Measurements from ENCODE around the gene CHSY3.

Gene CHSY3

GRCh38 chr5:130032807-130033206 is 128.5 kb downstream of the CHSY3 start:
- FAIRE-seq: no peak

- FAIRE-seq: no peak
These were observed 130.4 kb downstream of the CHSY3 start for GRCh38 chr5:130034566-130035210.

- FAIRE-seq: no peak
These were observed 131.1 kb downstream of the CHSY3 start for GRCh38 chr5:130035388-130035787.

GRCh38 chr5:130037905-130038304 is 133.6 kb downstream of the CHSY3 start:
- no peak for FAIRE-seq

DNA sequence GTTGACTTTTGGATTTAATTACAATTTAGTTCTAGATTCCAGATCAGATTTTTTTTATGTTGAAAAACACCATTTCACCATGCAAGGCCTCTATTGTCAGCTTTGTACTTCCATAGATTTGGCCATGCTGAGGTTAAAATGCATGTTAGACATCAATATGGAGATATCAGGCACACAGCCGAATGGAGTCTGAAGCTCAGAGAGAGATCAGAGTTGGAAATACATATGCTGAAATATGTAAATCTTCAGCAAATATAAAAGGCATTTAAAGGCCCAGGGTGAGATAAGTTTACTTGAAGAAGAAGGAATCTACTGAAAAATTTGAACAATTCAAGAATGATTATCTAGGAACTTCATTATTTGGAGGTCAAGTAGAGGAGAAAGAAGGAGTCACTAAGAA is 139.6 kb downstream of the CHSY3 start:
- no peak for FAIRE-seq

GRCh38 chr5:130045334-130045733 is 141.1 kb downstream of the CHSY3 start:
- no peak for FAIRE-seq

- no peak for FAIRE-seq
These were observed 146.3 kb downstream of the CHSY3 start for GRCh38 chr5:130050585-130050984.

DNA sequence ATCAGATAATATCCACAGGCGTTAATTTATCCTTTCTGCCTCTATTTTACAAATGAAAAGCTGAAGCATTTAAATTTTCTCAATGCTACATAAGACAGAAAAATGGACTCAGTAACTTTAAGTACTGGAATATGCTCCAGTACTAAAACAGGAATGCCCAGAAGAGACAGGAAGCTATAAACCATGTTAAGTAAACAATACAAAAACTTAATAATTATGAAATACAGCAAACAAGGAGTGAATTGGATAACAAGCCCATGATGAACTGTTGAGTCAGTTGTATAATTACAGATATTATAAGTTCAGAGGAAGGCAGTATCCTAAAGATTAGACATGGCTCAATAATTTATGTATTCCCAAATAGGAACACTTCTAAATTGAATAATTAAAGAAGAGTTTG is 148.5 kb downstream of the CHSY3 start:
- no peak for FAIRE-seq

- FAIRE-seq: no peak
These were observed 151.3 kb downstream of the CHSY3 start for GRCh38 chr5:130055572-130055971.

GRCh38 chr5:130061746-130062145 is 157.5 kb downstream of the CHSY3 start:
- FAIRE-seq: no peak

GRCh38 chr5:130063603-130064002 is 159.3 kb downstream of the CHSY3 start:
- FAIRE-seq: no peak

GRCh38 chr5:130064484-130064883 is 160.2 kb downstream of the CHSY3 start:
- FAIRE-seq: no peak

DNA sequence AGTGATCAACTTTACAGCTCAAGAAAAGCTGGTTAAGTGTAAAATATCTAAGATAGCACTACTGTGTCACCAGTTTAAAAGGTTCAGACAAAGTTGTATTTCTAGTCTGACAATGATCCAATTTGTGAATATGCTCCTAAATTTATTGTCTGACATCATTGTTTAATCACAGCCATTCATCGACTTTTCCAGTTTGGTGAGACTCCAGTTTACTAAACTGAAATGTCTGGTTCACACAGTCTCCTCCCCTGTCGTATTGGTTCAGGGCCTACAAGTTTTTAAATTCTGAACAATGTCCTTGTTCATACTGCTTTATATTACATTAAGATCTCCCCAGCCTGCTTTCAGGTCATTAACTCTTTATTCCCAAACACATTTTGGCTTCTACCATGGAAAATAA is 161.4 kb downstream of the CHSY3 start:
- FAIRE-seq: no peak

DNA sequence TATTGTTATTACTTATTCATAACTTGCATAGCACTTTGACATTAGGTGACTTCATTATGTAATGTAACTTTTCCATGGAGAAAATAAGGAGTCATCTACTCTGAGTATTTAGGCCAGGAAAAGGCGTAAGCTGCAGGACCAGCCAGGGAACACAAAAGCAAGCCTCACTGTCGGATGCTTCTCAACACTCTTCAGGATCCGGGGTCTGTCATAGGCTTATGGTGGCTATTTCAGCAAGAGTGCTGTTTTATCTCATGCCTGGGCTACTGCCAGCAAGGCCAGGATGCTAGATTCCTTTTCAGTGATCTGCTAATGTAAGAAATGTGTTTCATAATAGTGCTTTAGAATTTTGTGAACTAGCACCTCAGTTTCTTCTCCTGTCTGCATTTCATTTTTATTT is 162.4 kb downstream of the CHSY3 start:
- FAIRE-seq: no peak

- no peak for FAIRE-seq
These were observed 163.1 kb downstream of the CHSY3 start for GRCh38 chr5:130067364-130067763.

DNA sequence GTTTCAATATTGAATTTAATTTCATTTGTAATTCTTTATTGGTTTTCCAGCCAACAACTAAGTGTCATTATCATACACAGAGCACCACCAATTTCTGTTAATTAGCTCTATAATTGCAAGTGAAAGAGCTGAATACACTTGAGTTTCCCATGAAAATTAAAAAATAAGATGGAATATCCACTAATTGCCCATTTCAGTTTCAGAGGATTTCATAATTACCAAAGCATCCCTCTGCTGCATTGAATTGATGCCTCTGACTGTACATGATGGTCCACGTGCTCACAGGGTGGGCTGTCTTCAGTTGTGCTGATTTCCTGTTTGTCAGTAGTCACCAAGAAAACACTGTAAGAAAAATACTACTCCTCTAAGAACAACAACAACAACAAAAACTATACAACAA is 163.8 kb downstream of the CHSY3 start:
- no peak for FAIRE-seq

DNA sequence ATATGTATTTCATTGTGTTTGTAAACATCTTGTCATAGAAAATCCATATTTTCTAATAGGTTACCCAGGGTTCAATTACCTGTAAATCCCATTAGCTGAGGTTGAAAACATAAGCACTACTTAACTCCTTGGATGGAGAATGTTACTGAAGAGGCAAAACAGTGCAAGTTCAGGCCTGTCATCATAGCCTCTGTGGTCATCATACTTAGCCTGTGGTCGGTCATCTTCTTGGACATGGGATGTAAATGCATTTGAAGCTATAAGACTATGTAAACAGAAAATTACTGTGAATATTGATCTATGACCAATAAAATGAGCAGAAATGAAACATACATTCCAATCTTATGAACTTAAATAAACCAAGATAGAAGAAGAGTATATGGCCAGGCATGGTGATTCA is 164.7 kb downstream of the CHSY3 start:
- FAIRE-seq: no peak

DNA sequence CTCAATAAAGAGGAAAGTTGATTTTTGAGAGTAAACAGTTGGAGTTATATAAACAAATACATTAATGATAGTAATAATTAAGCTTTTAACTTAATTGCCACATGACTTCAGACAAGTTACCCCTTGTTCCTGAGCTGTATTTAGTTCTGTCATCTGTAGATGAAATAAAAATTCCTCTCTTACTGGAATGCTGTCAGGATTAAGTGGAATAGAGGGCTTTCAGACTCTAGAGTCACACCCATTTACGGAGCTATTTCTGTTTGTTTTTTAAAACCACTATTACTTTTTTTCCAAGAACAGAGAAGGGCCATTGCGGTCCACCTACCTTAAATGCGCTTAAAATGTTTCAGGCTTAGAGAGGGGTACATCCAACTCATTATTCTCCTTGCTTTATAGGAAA is 170.6 kb downstream of the CHSY3 start:
- no peak for FAIRE-seq

DNA sequence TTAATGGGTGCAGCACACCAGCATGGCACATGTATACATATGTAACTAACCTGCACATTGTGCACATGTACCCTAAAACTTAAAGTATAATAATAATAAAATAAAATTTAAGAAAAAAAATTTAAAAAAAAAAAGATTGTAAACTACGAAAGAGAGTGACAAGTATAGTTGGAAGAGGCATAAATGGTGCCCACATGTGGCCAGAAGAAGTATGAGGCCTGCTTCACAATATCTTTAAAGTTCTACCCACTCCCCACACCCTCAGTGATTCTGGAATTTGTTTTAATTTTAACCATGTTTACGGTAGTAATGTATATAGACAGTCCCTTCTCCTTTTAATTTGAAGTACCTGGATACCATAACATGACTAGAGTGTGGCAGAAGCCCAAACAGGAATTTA is 172.7 kb downstream of the CHSY3 start:
- FAIRE-seq: no peak

GRCh38 chr5:130078661-130079060 is 174.4 kb downstream of the CHSY3 start:
- FAIRE-seq: no peak

GRCh38 chr5:130090569-130091270 is 186.5 kb downstream of the CHSY3 start:
- peak; percentile 70 for FAIRE-seq

GRCh38 chr5:130092991-130093390 is 188.7 kb downstream of the CHSY3 start:
- FAIRE-seq: no peak

DNA sequence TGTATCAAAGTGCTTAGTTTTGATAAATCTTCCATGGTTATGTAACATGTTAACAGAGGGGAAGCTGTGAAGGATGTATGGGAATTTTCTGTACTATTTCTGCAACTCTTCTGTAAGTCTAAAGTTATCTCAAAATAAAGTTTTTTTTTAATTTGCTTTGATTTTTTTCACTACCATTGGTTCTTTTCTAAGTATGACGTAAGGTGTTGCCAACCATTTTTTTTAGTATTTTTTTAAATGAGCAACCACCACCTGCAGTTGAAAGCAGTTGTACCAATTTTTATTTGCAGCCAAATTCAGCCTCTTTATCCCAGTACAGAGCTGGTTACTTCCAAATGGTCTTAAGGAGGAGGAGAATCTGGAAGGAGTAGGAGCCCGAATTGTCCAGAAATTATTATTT is 192.2 kb downstream of the CHSY3 start:
- FAIRE-seq: no peak

DNA sequence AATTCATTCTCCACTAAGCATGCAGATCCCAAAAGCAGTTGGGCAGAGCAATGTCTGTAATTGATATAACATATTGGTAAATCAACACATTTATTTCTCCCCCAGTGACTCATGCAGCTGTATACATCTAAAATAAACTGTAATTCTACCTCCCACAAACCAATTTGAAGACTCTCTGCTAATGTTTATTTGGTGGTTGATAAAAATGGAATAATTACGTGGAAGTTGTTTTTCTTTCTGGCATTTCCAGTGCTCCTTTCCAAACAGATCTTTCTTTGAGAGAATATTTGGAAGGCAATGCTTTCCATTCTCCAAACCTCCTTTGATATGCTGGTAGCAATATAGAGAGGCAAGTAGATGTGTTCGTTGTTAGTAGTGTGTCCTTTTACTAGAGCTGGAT is 194.7 kb downstream of the CHSY3 start:
- FAIRE-seq: no peak

DNA sequence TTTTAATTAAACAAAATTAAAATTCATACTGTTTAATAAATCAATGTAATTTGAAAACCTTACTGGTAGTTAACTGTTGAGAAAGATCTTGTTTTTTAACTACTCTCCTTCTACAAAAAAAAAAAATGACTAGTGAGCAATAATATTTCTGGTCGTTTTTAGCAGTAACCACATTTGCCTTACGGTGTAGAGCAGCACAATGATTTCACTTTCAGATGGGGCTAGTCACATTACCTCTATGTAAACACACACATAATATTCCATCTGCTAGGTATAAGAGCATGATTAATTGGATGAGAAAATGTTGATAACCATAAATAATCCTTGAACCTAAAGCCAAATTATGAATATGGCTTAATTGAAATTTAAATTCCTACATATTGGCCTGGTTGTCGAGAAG is 198.1 kb downstream of the CHSY3 start:
- peak; percentile 23 for FAIRE-seq

Data from endometrium (tissue), 2 donors.